Endothelial cell (in vitro differentiated cells): ENCODE results near the gene PKN3. TPM values are rescaled to one million over a fixed set of nuclear protein-coding genes. Genes with fewer than 3 reads are reported as not detected.

Experiments used
- DNase-seq: peaks from one replicate; pipeline ENCODE4 v3.0.0; 2021; ENCODE audit warnings: low spot score
- H3K27ac Mint-ChIP-seq: one replicate; pipeline ENCODE4 v1.8.0; 2021; ENCODE audit warnings: mixed read lengths, inconsistent platforms; ENCODE audit not compliant: unreplicated experiment
- H3K27me3 Mint-ChIP-seq: one replicate; pipeline ENCODE4 v1.8.0; 2021; ENCODE audit warnings: mild to moderate bottlenecking, moderate library complexity, mixed read lengths, inconsistent platforms; ENCODE audit not compliant: unreplicated experiment
- H3K36me3 Mint-ChIP-seq: one replicate; pipeline ENCODE4 v1.8.0; 2021; ENCODE audit warnings: mild to moderate bottlenecking, low read depth, mixed read lengths, inconsistent platforms; ENCODE audit not compliant: unreplicated experiment
- H3K4me1 Mint-ChIP-seq: one replicate; pipeline ENCODE4 v1.8.0; 2021; ENCODE audit warnings: mild to moderate bottlenecking, mixed read lengths, inconsistent platforms; ENCODE audit not compliant: unreplicated experiment
- H3K4me3 Mint-ChIP-seq: one replicate; pipeline ENCODE4 v1.8.0; 2021; ENCODE audit warnings: mild to moderate bottlenecking, mixed read lengths, inconsistent platforms; ENCODE audit not compliant: unreplicated experiment
- H3K9me3 Mint-ChIP-seq: one replicate; pipeline ENCODE4 v1.8.0; 2021; ENCODE audit warnings: mixed read lengths, inconsistent platforms; ENCODE audit not compliant: unreplicated experiment
- CTCF ChIP-seq: fragments of 200-600 bp; sonication (generic); IDR thresholded peaks from one replicate; pipeline ENCODE4 v1.5.0; 2021; ENCODE audit warnings: antibody characterized with exemption; ENCODE audit not compliant: unreplicated experiment
- total RNA-seq: library from RNA; stranded (reverse); fragmentation: NEBNext Ultra II Directional; extraction: Animal tissue kit (Norgen Biotek cat#: 25700); gene quantifications from one replicate; pipeline ENCODE4 v1.2.1, GENCODE V29; 2021; ENCODE audit not compliant: unreplicated experiment

Gene PKN3
- total RNA-seq, 1 donor from 2014 or later = 14.7 TPM

GRCh38 chr9:128743421-128743820 is 41.1 kb downstream of the PKN3 start:
- peaks cover 7% of the 10 kb centered on the region for H3K27me3 Mint-ChIP-seq
- no peaks in the 10 kb centered on the region for H3K9me3 Mint-ChIP-seq
- H3K4me1 Mint-ChIP-seq = no peaks in the 10 kb centered on the region
- H3K27ac Mint-ChIP-seq = no peak overlapping the region
- H3K4me3 Mint-ChIP-seq = no peak overlapping the region
- DNase-seq = no peak
- TF ChIP-seq CTCF = no peak
- peaks cover 3% of the 10 kb centered on the region for H3K36me3 Mint-ChIP-seq

- Mint-ChIP-seq H3K4me1 (peaks cover 3% of the 10 kb centered on the region), H3K27me3 (peaks cover 4% of the 10 kb centered on the region), H3K27ac (no peak overlapping the region), H3K4me3 (no peak overlapping the region), H3K9me3 (no peaks in the 10 kb centered on the region), H3K36me3 (peaks cover 3% of the 10 kb centered on the region)
- TF ChIP-seq CTCF = no peak
- no peak for DNase-seq
These were observed 44.9 kb downstream of the PKN3 start for GRCh38 chr9:128747241-128747640.

GRCh38 chr9:128750926-128751595 is 48.8 kb downstream of the PKN3 start:
- Mint-ChIP-seq H3K27me3 (peaks cover 3% of the 10 kb centered on the region), H3K4me3 (no peak overlapping the region), H3K9me3 (no peaks in the 10 kb centered on the region), H3K27ac (no peak overlapping the region), H3K36me3 (no peaks in the 10 kb centered on the region), H3K4me1 (peaks cover 3% of the 10 kb centered on the region)
- no peak for DNase-seq
- no peak for TF ChIP-seq CTCF

- H3K9me3 Mint-ChIP-seq = no peaks in the 10 kb centered on the region
- H3K4me3 Mint-ChIP-seq = no peak overlapping the region
- no peak overlapping the region for H3K27ac Mint-ChIP-seq
- no peak for DNase-seq
- H3K4me1 Mint-ChIP-seq = peaks cover 3% of the 10 kb centered on the region
- no peak for TF ChIP-seq CTCF
- no peaks in the 10 kb centered on the region for H3K36me3 Mint-ChIP-seq
- peaks cover 3% of the 10 kb centered on the region for H3K27me3 Mint-ChIP-seq
These were observed 51.3 kb downstream of the PKN3 start for GRCh38 chr9:128753627-128754026.

GRCh38 chr9:128757602-128758001 is 55.3 kb downstream of the PKN3 start:
- H3K9me3 Mint-ChIP-seq = no peaks in the 10 kb centered on the region
- no peak for DNase-seq
- peaks cover 3% of the 10 kb centered on the region for H3K27me3 Mint-ChIP-seq
- H3K4me3 Mint-ChIP-seq = no peak overlapping the region
- TF ChIP-seq CTCF = no peak
- no peak overlapping the region for H3K27ac Mint-ChIP-seq
- no peaks in the 10 kb centered on the region for H3K4me1 Mint-ChIP-seq
- H3K36me3 Mint-ChIP-seq = no peaks in the 10 kb centered on the region
